ENCODE measurements around the gene REXO5. TPM values are rescaled to one million over a fixed set of nuclear protein-coding genes. Genes with fewer than 3 reads are reported as not detected.

The REXO5 gene
- total and polyA plus RNA-seq, 2 donors (not counting 3 experiments of a cell fraction or from before 2014, with no cell fraction given): 2.3 to 11.5 TPM

GRCh38 chr16:20760346-20760745 is 46.0 kb upstream of the REXO5 start:
- FAIRE-seq (no peak), DNase-seq (ENCODE audit: low read depth, low spot score) (no peak)
- Histone ChIP-seq H2AFZ (ENCODE audit: low read depth, low read length) (no peak overlapping the region), H4K20me1 (replicated peaks; ENCODE audit: control insufficient read depth, extremely low read depth, insufficient read depth, low read length) (no peaks in the 10 kb centered on the region), H3K27ac (ENCODE audit: insufficient read depth, low read depth, low read length) (no peak overlapping the region), H3K9me1 (replicated peaks; ENCODE audit: control insufficient read depth, extremely low read depth, insufficient read depth, low read length) (no peaks in the 10 kb centered on the region), H3K4me2 (ENCODE audit: insufficient read depth, low read length) (no peak overlapping the region), H3K79me2 (ENCODE audit: control insufficient read depth, insufficient read depth, low read length) (no peaks in the 10 kb centered on the region), H3K36me3 (ENCODE audit: control insufficient read depth in 2 of 2, extremely low read depth in 1 of 2, insufficient read depth in 2 of 2, low read length in 2 of 2) (no peaks in the 10 kb centered on the region), H3K27me3 (ENCODE audit: control insufficient read depth in 2 of 2, insufficient read depth in 2 of 2, low read length in 2 of 2) (peaks cover 7 to 9% of the 10 kb centered on the region in 2 experiments), H3K4me1 (ENCODE audit: control insufficient read depth, extremely low read depth, insufficient read depth, low read length) (no peaks in the 10 kb centered on the region), H3K4me3 (replicated peaks in 1 of 3; ENCODE audit: insufficient read depth in 1 of 3, low read depth in 1 of 3, low read length in 3 of 3) (no peak overlapping the region), H3K9me3 (replicated peaks; ENCODE audit: control insufficient read depth, insufficient read depth, low read length) (no peaks in the 10 kb centered on the region), H3K9ac (replicated peaks; ENCODE audit: extremely low read depth, insufficient read depth, low read length) (no peak overlapping the region)
- POLR2A ChIA-PET: no interaction called here
- dilution Hi-C loops (cut with MboI; ENCODE audit: extremely low pct_ligation_motif_present, low sequenced_read_pairs) (no loop called here), intact Hi-C loops (cut with micrococcal nuclease) (no loop called here)
- TF ChIP-seq JUN (IDR thresholded peaks at IDR 0.05; ENCODE audit: borderline replicate concordance, insufficient read depth, insufficient read length, low read depth) (no peak), FOS (IDR thresholded peaks at IDR 0.05; ENCODE audit: borderline replicate concordance, insufficient read depth, low read length) (no peak), GATA2 (IDR thresholded peaks at IDR 0.05; ENCODE audit: insufficient read depth, insufficient read length, low read depth, low read length) (no peak), POLR2AphosphoS5 (IDR thresholded peaks at IDR 0.05; ENCODE audit: insufficient read depth, low read depth, low read length) (no peak), EZH2 (IDR thresholded peaks at IDR 0.05; ENCODE audit: borderline replicate concordance, low read depth, low read length, severe bottlenecking) (no peak), POLR2A (IDR thresholded peaks at IDR 0.05; ENCODE audit: low read depth, low read length) (no peak), CTCF (IDR thresholded peaks at IDR 0.05; ENCODE audit: extremely low read depth in 1 of 2, insufficient read depth in 1 of 2, low read depth in 1 of 2, low read length in 2 of 2) (no peak), MYC (IDR thresholded peaks at IDR 0.05; ENCODE audit: low read depth, low read length) (no peak)
- TF ChIP-seq, protein P1, sequence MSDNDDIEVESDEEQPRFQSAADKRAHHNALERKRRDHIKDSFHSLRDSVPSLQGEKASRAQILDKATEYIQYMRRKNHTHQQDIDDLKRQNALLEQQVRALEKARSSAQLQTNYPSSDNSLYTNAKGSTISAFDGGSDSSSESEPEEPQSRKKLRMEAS (IDR thresholded peaks at IDR 0.05; ENCODE audit: insufficient read depth, insufficient read length): no peak
- BruUV-seq (replicated peaks): no TSS peak
- CTCF ChIA-PET: no interaction called here

Data from endothelial cell of umbilical vein (primary cell).